ENCODE measurements around the gene TOB1.

DNA sequence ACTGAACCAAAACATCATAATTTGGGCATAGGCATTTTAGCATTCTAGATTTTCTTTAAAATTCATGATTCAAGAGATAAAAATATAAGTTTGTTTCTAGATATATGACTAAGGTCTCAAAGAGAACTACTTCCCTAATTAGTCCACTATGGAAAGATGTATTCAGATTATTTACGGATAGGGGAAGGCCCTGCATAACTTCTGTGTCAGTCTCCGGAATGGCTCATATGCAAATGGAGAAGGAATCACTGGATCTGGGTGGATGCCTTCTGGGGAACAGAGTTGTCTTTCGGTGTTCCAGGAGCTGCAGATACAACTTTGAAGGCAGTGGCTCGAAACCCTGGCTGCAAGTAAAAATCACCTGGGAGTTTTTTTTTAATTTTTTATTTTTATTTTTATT, 47.9 kb downstream of the TOB1 start:
- TF ChIP-seq, protein P1, sequence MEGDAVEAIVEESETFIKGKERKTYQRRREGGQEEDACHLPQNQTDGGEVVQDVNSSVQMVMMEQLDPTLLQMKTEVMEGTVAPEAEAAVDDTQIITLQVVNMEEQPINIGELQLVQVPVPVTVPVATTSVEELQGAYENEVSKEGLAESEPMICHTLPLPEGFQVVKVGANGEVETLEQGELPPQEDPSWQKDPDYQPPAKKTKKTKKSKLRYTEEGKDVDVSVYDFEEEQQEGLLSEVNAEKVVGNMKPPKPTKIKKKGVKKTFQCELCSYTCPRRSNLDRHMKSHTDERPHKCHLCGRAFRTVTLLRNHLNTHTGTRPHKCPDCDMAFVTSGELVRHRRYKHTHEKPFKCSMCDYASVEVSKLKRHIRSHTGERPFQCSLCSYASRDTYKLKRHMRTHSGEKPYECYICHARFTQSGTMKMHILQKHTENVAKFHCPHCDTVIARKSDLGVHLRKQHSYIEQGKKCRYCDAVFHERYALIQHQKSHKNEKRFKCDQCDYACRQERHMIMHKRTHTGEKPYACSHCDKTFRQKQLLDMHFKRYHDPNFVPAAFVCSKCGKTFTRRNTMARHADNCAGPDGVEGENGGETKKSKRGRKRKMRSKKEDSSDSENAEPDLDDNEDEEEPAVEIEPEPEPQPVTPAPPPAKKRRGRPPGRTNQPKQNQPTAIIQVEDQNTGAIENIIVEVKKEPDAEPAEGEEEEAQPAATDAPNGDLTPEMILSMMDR (IDR thresholded peaks at IDR 0.05), result no peak
- no peak for TF ChIP-seq POLR2A (IDR thresholded peaks at IDR 0.05; ENCODE audit: low read depth)
